ENCODE results near the gene C3orf20. TPM values are rescaled to one million over a fixed set of nuclear protein-coding genes. Genes with fewer than 3 reads are reported as not detected.

Gene C3orf20
- total RNA-seq, 1 donor from 2014 or later = not detected

DNA sequence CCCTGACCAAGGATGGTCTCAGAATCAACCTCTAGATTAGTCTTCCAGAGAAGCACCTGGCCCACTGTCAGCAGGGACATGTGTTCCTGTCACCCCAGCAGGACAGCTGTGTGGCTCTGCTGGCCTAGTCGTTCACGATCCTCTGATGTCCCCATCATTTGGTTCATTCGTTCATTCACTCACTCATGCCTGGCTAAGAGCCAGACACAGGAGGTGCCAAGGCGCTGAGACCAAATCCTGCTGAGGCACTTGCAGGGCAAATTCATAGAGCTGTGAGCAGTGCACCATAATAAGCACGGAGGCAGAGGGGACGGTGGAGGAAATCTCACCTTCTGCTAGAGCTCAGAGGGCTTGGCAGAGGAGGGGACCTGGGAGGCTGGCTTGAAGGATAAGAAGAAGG lies 93.9 kb downstream of the C3orf20 start:
- DNase-seq (ENCODE audit: low spot score) = no peak
- TF ChIP-seq, protein P1, sequence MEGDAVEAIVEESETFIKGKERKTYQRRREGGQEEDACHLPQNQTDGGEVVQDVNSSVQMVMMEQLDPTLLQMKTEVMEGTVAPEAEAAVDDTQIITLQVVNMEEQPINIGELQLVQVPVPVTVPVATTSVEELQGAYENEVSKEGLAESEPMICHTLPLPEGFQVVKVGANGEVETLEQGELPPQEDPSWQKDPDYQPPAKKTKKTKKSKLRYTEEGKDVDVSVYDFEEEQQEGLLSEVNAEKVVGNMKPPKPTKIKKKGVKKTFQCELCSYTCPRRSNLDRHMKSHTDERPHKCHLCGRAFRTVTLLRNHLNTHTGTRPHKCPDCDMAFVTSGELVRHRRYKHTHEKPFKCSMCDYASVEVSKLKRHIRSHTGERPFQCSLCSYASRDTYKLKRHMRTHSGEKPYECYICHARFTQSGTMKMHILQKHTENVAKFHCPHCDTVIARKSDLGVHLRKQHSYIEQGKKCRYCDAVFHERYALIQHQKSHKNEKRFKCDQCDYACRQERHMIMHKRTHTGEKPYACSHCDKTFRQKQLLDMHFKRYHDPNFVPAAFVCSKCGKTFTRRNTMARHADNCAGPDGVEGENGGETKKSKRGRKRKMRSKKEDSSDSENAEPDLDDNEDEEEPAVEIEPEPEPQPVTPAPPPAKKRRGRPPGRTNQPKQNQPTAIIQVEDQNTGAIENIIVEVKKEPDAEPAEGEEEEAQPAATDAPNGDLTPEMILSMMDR (IDR thresholded peaks at IDR 0.05) = no peak
- Mint-ChIP-seq H3K9me3 (ENCODE audit: low read depth) (no peaks in the 10 kb centered on the region), H3K27ac (ENCODE audit: unreplicated experiment) (no peak overlapping the region), H3K27me3 (ENCODE audit: low read depth) (peaks cover 8% of the 10 kb centered on the region), H3K4me3 (ENCODE audit: unreplicated experiment) (no peak overlapping the region), H3K36me3 (ENCODE audit: low read depth) (no peaks in the 10 kb centered on the region), H3K4me1 (ENCODE audit: low read depth) (no peaks in the 10 kb centered on the region)

GRCh38 chr3:14769544-14770325 lies 94.8 kb downstream of the C3orf20 start:
- H3K36me3 Mint-ChIP-seq (ENCODE audit: low read depth) = no peaks in the 10 kb centered on the region
- DNase-seq (ENCODE audit: low spot score) = no peak
- H3K27me3 Mint-ChIP-seq (ENCODE audit: low read depth) = peaks cover 7% of the 10 kb centered on the region
- no peak overlapping the region for H3K27ac Mint-ChIP-seq (ENCODE audit: unreplicated experiment)
- no peaks in the 10 kb centered on the region for H3K4me1 Mint-ChIP-seq (ENCODE audit: low read depth)
- no peak overlapping the region for H3K4me3 Mint-ChIP-seq (ENCODE audit: unreplicated experiment)
- H3K9me3 Mint-ChIP-seq (ENCODE audit: low read depth) = no peaks in the 10 kb centered on the region
- TF ChIP-seq, protein P1 (IDR thresholded peaks at IDR 0.05) = no peak

- TF ChIP-seq, protein P1 (IDR thresholded peaks at IDR 0.05) = no peak
- H3K36me3 Mint-ChIP-seq (ENCODE audit: low read depth) = no peaks in the 10 kb centered on the region
- no peaks in the 10 kb centered on the region for H3K4me1 Mint-ChIP-seq (ENCODE audit: low read depth)
- no peaks in the 10 kb centered on the region for H3K9me3 Mint-ChIP-seq (ENCODE audit: low read depth)
- H3K27me3 Mint-ChIP-seq (ENCODE audit: low read depth) = peaks cover 1% of the 10 kb centered on the region
- H3K27ac Mint-ChIP-seq (ENCODE audit: unreplicated experiment) = no peak overlapping the region
- H3K4me3 Mint-ChIP-seq (ENCODE audit: unreplicated experiment) = no peak overlapping the region
- no peak for DNase-seq (ENCODE audit: low spot score)
Observed at GRCh38 chr3:14770591-14770990, 95.7 kb downstream of the C3orf20 start.

DNA sequence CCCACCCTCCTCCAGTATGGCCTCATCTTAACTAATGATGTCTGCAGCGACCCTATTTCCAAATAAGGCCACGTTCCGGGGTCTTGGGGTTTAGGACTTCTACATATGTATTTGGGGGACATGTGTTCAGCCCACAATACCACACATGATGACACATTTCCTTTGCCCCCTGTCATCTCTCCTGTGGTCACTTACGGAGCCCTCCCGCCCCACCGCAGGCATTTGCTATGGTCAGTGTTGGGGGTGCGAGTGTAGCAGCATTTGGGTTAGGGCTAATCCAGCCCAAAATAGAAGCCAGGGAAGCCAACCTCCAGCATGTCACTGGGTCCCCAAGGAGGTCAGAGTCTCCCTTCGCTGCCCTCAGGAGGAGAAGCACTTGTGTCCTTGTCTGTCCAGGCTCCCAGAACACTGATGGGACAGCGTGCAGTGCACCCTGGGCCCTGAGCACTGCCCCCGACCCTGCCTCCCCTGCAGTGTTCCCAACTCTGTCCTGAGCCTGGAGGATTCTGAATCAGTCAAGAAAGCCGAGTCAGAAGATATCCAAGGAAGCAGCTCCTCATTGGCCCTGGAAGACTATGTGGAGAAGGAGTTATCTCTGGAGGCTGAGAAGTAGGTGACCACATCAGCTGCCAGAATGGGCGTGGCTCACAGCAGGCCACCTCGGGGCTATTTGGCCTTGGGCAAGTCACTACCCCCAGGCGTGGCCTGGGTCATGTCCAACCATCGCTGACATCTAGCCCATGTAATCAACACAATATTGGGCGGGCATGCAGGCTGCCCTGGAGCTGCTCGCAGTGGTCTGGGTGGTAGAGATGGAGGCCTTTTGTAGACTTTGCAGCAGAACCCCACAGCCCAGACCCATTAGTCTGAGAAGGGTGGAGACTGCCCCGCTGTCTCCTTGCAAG lies 96.9 kb downstream of the C3orf20 start:
- H3K36me3 Mint-ChIP-seq (ENCODE audit: low read depth) = no peaks in the 10 kb centered on the region
- TF ChIP-seq, protein P1 (IDR thresholded peaks at IDR 0.05) = no peak
- H3K27ac Mint-ChIP-seq (ENCODE audit: unreplicated experiment) = no peak overlapping the region
- peaks cover 6% of the 10 kb centered on the region for H3K27me3 Mint-ChIP-seq (ENCODE audit: low read depth)
- no peaks in the 10 kb centered on the region for H3K4me1 Mint-ChIP-seq (ENCODE audit: low read depth)
- H3K9me3 Mint-ChIP-seq (ENCODE audit: low read depth) = no peaks in the 10 kb centered on the region
- no peak for DNase-seq (ENCODE audit: low spot score)
- no peak overlapping the region for H3K4me3 Mint-ChIP-seq (ENCODE audit: unreplicated experiment)

DNA sequence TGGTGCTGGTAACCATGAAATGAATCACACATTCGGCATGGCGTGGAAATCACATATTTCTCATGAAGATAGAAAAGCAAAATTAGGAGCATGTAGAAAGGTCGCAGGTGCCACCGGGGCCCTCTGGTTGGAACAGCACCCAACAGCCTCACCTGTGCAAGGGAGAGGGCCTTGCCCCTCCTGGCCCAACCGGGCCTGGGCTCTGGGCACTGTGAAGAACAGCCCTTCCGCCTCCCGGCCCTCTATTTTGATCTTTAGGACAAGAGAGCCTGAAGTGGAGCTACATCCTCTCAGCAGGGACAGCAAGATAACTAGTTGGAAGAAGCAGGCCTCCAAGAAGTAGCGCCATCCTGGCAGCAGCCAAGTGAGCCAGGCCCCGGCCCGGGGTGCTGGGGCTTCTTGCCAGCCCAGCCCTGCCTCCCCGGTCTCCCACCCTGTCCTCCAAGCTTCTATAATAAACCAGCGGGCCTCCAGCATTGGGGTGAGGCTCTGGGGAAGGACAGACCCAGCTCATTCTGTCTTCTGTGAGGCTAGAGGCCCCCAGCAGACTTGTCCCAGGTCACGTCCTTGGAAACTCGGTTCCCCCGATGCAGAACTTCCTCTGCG lies 97.7 kb downstream of the C3orf20 start:
- Mint-ChIP-seq H3K4me3 (ENCODE audit: unreplicated experiment) (no peak overlapping the region), H3K9me3 (ENCODE audit: low read depth) (no peaks in the 10 kb centered on the region), H3K27ac (ENCODE audit: unreplicated experiment) (no peak overlapping the region), H3K27me3 (ENCODE audit: low read depth) (peaks cover 6% of the 10 kb centered on the region), H3K36me3 (ENCODE audit: low read depth) (no peaks in the 10 kb centered on the region), H3K4me1 (ENCODE audit: low read depth) (no peaks in the 10 kb centered on the region)
- DNase-seq (ENCODE audit: low spot score) = no peak
- TF ChIP-seq, protein P1 (IDR thresholded peaks at IDR 0.05) = no peak

All from chondrocyte (in vitro differentiated cells).